HepG2 (cell line): Measurements from ENCODE around the gene TMEM14B. TPM values are rescaled to one million over a fixed set of nuclear protein-coding genes. Genes with fewer than 3 reads are reported as not detected.

Experiments
- ASH2L ChIP-seq: fragments of 300-600, 200-600 bp; sonication (generic); IDR thresholded peaks from 2 replicates; pipeline ENCODE4 v1.7.0; 2017; ENCODE audit warnings: low read depth, mild to moderate bottlenecking, moderate library complexity, mixed read lengths, low read length; ENCODE audit not compliant: insufficient read length
- BHLHE40 ChIP-seq: IDR thresholded peaks from 2 replicates; pipeline ENCODE4 v1.6.1; 2011; ENCODE audit warnings: low read length, improper control_type of control experiment
- CENPX ChIP-seq: sonication (generic); formaldehyde crosslinking; IDR thresholded peaks from 2 replicates; pipeline ENCODE4 v1.9.0; 2021; ENCODE audit warnings: mild to moderate bottlenecking, missing genetic modification reagents, moderate library complexity
- CHCHD3 ChIP-seq: sonication (generic); formaldehyde crosslinking; IDR thresholded peaks from 2 replicates; pipeline ENCODE4 v1.8.0; 2022; ENCODE audit warnings: mild to moderate bottlenecking, missing genetic modification reagents, moderate library complexity
- DR1 ChIP-seq: sonication (generic); formaldehyde crosslinking; IDR thresholded peaks from 2 replicates; pipeline ENCODE4 v1.8.0; 2021; ENCODE audit warnings: mild to moderate bottlenecking, missing genetic modification reagents, inconsistent platforms
- ISX ChIP-seq: sonication (generic); formaldehyde crosslinking; conservative IDR thresholded peaks from 2 replicates; pipeline ENCODE4 v1.5.0; 2020; ENCODE audit warnings: missing genetic modification reagents
- NFAT5 ChIP-seq: sonication (generic); formaldehyde crosslinking; IDR thresholded peaks from 2 replicates; pipeline ENCODE4 v1.4.0; 2020; ENCODE audit warnings: missing genetic modification reagents
- PAXIP1 ChIP-seq: sonication (generic); formaldehyde crosslinking; conservative IDR thresholded peaks from 2 replicates; pipeline ENCODE4 v1.4.0; 2020; ENCODE audit warnings: mild to moderate bottlenecking, missing genetic modification reagents, moderate library complexity
- PPARG ChIP-seq: conservative IDR thresholded peaks from 2 replicates; pipeline ENCODE4 v1.6.1; 2016; ENCODE audit warnings: missing biosample characterization, missing genetic modification reagents
- RAD21 ChIP-seq: fragments of 450-650 bp; formaldehyde crosslinking; IDR thresholded peaks from 2 replicates; pipeline ENCODE4 v1.5.0; 2020; ENCODE audit warnings: mild to moderate bottlenecking
- RXRA ChIP-seq: sonication (generic); formaldehyde crosslinking; IDR thresholded peaks from 2 replicates; pipeline ENCODE4 v1.5.1; 2020; ENCODE audit warnings: missing genetic modification reagents
- ZC3H13 ChIP-seq: sonication (generic); formaldehyde crosslinking; IDR thresholded peaks from 2 replicates; pipeline ENCODE4 v1.8.1; 2023; ENCODE audit warnings: mild to moderate bottlenecking, missing genetic modification reagents, moderate library complexity
- ZFP90 ChIP-seq: sonication (generic); formaldehyde crosslinking; IDR thresholded peaks from 2 replicates; pipeline ENCODE4 v1.8.0; 2022; ENCODE audit warnings: missing genetic modification reagents, mild to moderate bottlenecking, inconsistent platforms, borderline replicate concordance
- ZNF607 ChIP-seq: sonication (generic); formaldehyde crosslinking; IDR thresholded peaks from 2 replicates; pipeline ENCODE4 v1.5.1; 2020; ENCODE audit warnings: missing genetic modification reagents, mild to moderate bottlenecking, borderline replicate concordance
- ZNF652 ChIP-seq: IDR thresholded peaks from 2 replicates; pipeline ENCODE4 v1.6.1; 2016; ENCODE audit warnings: low read depth, borderline replicate concordance
- polyA plus RNA-seq, 8 experiments: library from polyadenylated mRNA; depleted of rRNA in 3 of 8; stranded (reverse) in 7 of 8; unstranded in 1 of 8; fragments of >200 nt; fragmentation: Illumina TruSeq in 4 of 8; extraction: Trizol in 4 of 8; gene quantifications; 2 replicates each; pipeline versions ENCODE4 v1.2.1 to v1.2.3, GENCODE V29; 2011 to 2016; ENCODE audit warnings: low read depth in 4 of 8, missing spikeins in 1 of 8, mixed read lengths in 1 of 8; ENCODE audit not compliant: insufficient read depth in 1 of 8
- total RNA-seq, 5 experiments: library from RNA; depleted of rRNA; stranded (reverse); fragments of >200 nt; fragmentation: Illumina TruSeq; extraction: Trizol; gene quantifications; 2 replicates each; pipeline ENCODE4 v1.2.3, GENCODE V29; 2016; ENCODE audit warnings: low read depth in 1 of 5
- TF ChIP-seq, protein P1 (sequence below): sonication (generic); formaldehyde crosslinking; IDR thresholded peaks from 2 replicates; pipeline ENCODE4 v1.5.0; 2020; ENCODE audit warnings: mild to moderate bottlenecking, missing genetic modification reagents
- TF ChIP-seq, protein P2 (sequence below): IDR thresholded peaks from 2 replicates; pipeline ENCODE4 v1.6.1; 2016; ENCODE audit warnings: mild to moderate bottlenecking

Gene TMEM14B
- total and polyA plus RNA-seq, 2 of the 13 experiments (the other 11 are each of a cell fraction or from before 2014, with no cell fraction given): 133 to 200 TPM

- TF ChIP-seq CENPX (CRISPR knock-in tag): no peak
- TF ChIP-seq ISX (CRISPR knock-in tag): no peak
- TF ChIP-seq DR1: no peak
- no peak for TF ChIP-seq ZFP90
- peak; percentile 37 for TF ChIP-seq ASH2L
- no peak for TF ChIP-seq PPARG (CRISPR knock-in tag)
- TF ChIP-seq RXRA (CRISPR knock-in tag): no peak
- no peak for TF ChIP-seq CHCHD3 (CRISPR knock-in tag)
- TF ChIP-seq, protein P1, sequence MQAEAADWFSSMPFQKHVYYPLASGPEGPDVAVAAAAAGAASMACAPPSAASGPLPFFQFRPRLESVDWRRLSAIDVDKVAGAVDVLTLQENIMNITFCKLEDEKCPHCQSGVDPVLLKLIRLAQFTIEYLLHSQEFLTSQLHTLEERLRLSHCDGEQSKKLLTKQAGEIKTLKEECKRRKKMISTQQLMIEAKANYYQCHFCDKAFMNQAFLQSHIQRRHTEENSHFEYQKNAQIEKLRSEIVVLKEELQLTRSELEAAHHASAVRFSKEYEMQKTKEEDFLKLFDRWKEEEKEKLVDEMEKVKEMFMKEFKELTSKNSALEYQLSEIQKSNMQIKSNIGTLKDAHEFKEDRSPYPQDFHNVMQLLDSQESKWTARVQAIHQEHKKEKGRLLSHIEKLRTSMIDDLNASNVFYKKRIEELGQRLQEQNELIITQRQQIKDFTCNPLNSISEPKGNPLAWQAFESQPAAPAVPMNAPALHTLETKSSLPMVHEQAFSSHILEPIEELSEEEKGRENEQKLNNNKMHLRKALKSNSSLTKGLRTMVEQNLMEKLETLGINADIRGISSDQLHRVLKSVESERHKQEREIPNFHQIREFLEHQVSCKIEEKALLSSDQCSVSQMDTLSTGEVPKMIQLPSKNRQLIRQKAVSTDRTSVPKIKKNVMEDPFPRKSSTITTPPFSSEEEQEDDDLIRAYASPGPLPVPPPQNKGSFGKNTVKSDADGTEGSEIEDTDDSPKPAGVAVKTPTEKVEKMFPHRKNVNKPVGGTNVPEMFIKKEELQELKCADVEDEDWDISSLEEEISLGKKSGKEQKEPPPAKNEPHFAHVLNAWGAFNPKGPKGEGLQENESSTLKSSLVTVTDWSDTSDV (CRISPR knock-in tag): no peak
- TF ChIP-seq NFAT5 (CRISPR knock-in tag): no peak
- TF ChIP-seq ZNF652: no peak
- TF ChIP-seq ZC3H13 (CRISPR knock-in tag): no peak
- TF ChIP-seq RAD21: peak; percentile 87
- no peak for TF ChIP-seq ZNF607 (CRISPR knock-in tag)
- TF ChIP-seq, protein P2, sequence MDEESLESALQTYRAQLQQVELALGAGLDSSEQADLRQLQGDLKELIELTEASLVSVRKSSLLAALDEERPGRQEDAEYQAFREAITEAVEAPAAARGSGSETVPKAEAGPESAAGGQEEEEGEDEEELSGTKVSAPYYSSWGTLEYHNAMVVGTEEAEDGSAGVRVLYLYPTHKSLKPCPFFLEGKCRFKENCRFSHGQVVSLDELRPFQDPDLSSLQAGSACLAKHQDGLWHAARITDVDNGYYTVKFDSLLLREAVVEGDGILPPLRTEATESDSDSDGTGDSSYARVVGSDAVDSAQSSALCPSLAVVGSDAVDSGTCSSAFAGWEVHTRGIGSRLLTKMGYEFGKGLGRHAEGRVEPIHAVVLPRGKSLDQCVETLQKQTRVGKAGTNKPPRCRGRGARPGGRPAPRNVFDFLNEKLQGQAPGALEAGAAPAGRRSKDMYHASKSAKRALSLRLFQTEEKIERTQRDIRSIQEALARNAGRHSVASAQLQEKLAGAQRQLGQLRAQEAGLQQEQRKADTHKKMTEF (CRISPR knock-in tag): no peak
- no peak; the same call in 1 of the 2 replicates for TF ChIP-seq BHLHE40
- TF ChIP-seq PAXIP1 (CRISPR knock-in tag): no peak
Measured at GRCh38 chr6:10801224-10801848, 53.7 kb downstream of the TMEM14B start (continued).
